NCI-H82 treated with DMSO at 0.1 percent for 48 hours (cell line): ENCODE data around the gene CX3CR1.

Experiments
- DNase-seq: peaks from one replicate; lab custom pipeline; 2025; ENCODE audit not compliant: unreplicated experiment; lab: John Stamatoyannopoulos, UW

CX3CR1 gene

GRCh38 chr3:39226106-39226741, 53.6 kb downstream of the CX3CR1 start:
- DNase-seq: no peak

GRCh38 chr3:39224288-39224687, 55.5 kb downstream of the CX3CR1 start:
- no peak for DNase-seq

GRCh38 chr3:39222939-39223338, 56.9 kb downstream of the CX3CR1 start:
- no peak for DNase-seq

GRCh38 chr3:39222462-39222861, 57.4 kb downstream of the CX3CR1 start:
- DNase-seq: no peak

- DNase-seq: no peak
These were observed 58.7 kb downstream of the CX3CR1 start for GRCh38 chr3:39221141-39221530.

- DNase-seq: no peak
These were observed 59.3 kb downstream of the CX3CR1 start for GRCh38 chr3:39220407-39221140.

GRCh38 chr3:39219702-39220101, 60.1 kb downstream of the CX3CR1 start:
- DNase-seq: no peak

- peak; percentile 54 for DNase-seq
These were observed 63.6 kb downstream of the CX3CR1 start for GRCh38 chr3:39216176-39216790.

- no peak for DNase-seq
These were observed 66.2 kb downstream of the CX3CR1 start for GRCh38 chr3:39213613-39214012.
